SK-N-MC (cell line): ENCODE results near the gene GALNT18.

Experiments
- EZH2 ChIP-seq: fragments of 200-600 bp; sonication (generic); IDR thresholded peaks from one replicate; pipeline ENCODE4 v1.6.1; 2017; ENCODE audit warnings: antibody characterized with exemption
- POLR2AphosphoS5 ChIP-seq: IDR thresholded peaks from 2 replicates; pipeline ENCODE4 v1.6.1; 2012; ENCODE audit warnings: mild to moderate bottlenecking, low read depth, low read length, borderline replicate concordance

GRCh38 chr11:11661326-11662040 is 39.7 kb upstream of the GALNT18 start:
- no peak for TF ChIP-seq EZH2
- TF ChIP-seq POLR2AphosphoS5, result no peak
